ENCODE results near the gene CHSY1.

- TF ChIP-seq GATA2 (IDR thresholded peaks at IDR 0.05; ENCODE audit: low read depth, low read length) (no peak), GATA3 (IDR thresholded peaks at IDR 0.05; ENCODE audit: low read depth, low read length) (no peak)
Measured at GRCh38 chr15:101276501-101277037, 24.7 kb upstream of the CHSY1 start.

All from SH-SY5Y (cell line).